Adrenal gland (tissue), 12 donors: ENCODE results near the gene DCP1A. TPM values are rescaled to one million over a fixed set of nuclear protein-coding genes. Genes with fewer than 3 reads are reported as not detected.
"Not testable (repeated sequence)": the region's sequence is repeated elsewhere in the genome, so short reads cannot be mapped to it uniquely, and the experiment has no call there.

Experiments
- DNase-seq, 7 donors: peaks; one replicate each; pipeline ENCODE4 v3.0.0-alpha.2; 2019 to 2020
- H3K27ac ChIP-seq, 5 donors: fragments of 200-600 bp; sonication (generic) in 4 of 5; 1 replicate in 3 of 5; 2 replicates in 2 of 5; pipeline versions ENCODE4 v1.5.1 to v1.8.0; 2016 to 2020; ENCODE audit warnings: mild to moderate bottlenecking in 1 of 5
- H3K27me3 ChIP-seq: fragments of 200-600 bp; 2 replicates; pipeline ENCODE4 v1.8.0; 2021
- H3K36me3 ChIP-seq, 2 donors: fragments of 200-600 bp; replicated peaks in 1 of 2; 1 replicate in 1 of 2; 2 replicates in 1 of 2; pipeline versions ENCODE4 v1.5.1 to v1.8.0; 2018 to 2022
- H3K4me1 ChIP-seq, 2 donors: fragments of 200-600 bp; replicated peaks in 1 of 2; 1 replicate in 1 of 2; 2 replicates in 1 of 2; pipeline versions ENCODE4 v1.5.1 to v1.8.0; 2018 to 2021
- H3K4me3 ChIP-seq, 4 donors: fragments of 200-600 bp; sonication (generic) in 3 of 4; one replicate each; pipeline ENCODE4 v1.5.1; 2016 to 2018
- H3K9me3 ChIP-seq, 3 donors: fragments of 200-600 bp; sonication (generic) in 1 of 3; replicated peaks in 1 of 3; 1 replicate in 2 of 3; 2 replicates in 1 of 3; pipeline versions ENCODE4 v1.5.1 to v1.8.0; 2016 to 2021
- CTCF ChIP-seq, 6 experiments: fragments of 450-650 bp in 4 of 6; fragments of 200-600 bp in 2 of 6; sonication (generic) in 1 of 6; IDR thresholded peaks; 1 replicate in 5 of 6; 2 replicates in 1 of 6; pipeline versions ENCODE4 v1.5.1 to v1.8.0; 2016 to 2021; ENCODE audit warnings: antibody characterized with exemption in 6 of 6, mild to moderate bottlenecking in 2 of 6, moderate library complexity in 1 of 6
- POLR2A ChIP-seq, 2 donors: fragments of 450-650 bp; IDR thresholded peaks; one replicate each; pipeline ENCODE4 v1.6.1; 2017; ENCODE audit warnings: antibody characterized with exemption in 2 of 2, mild to moderate bottlenecking in 2 of 2, moderate library complexity in 1 of 2
- WGBS, 4 donors: extraction: QIAGEN DNeasy Blood & Tissue Kit in 2 of 4; methylation state at CpG; one replicate each; pipeline versions ENCODE4 v1.1.5 to v1.1.7; 2013 to 2017; 5-methylcytosine and 5-hydroxymethylcytosine counted together
- intact Hi-C, 2 donors: fragments of 100-400 bp; cut with DNase I; formaldehyde crosslinking; loops; one replicate each; pipeline versions ENCODE4 v1.14.1 to v1.15.0; 2022 to 2023
- polyA plus RNA-seq, 3 donors: library from polyadenylated mRNA; stranded (reverse); fragments of 200-250 nt in 2 of 3; fragments of 350-450 nt in 1 of 3; fragmentation: Illumina TruSeq in 1 of 3; extraction: RNeasy Lipid Tissue Mini Kit (QIAGEN cat#74804) in 1 of 3; gene quantifications; one replicate each; pipeline ENCODE4 v1.2.3, GENCODE V29; 2013 to 2014
- total RNA-seq, 9 donors: library from RNA; depleted of rRNA in 4 of 9; stranded (reverse); fragments of >200 nt in 4 of 9; fragments of 120-200 nt in 1 of 9; fragmentation: NEBNext Ultra II Directional in 1 of 9; extraction: Animal tissue kit (Norgen Biotek cat#: 25700) in 1 of 9; gene quantifications; one replicate each; pipeline versions ENCODE4 v1.1.0 to v1.2.4, GENCODE V29; 2013 to 2023
- donor health status: healthy with polysubstance abuse.
- donor health status: Bipolar disorder and iron deficiency.
- donor health status: DM: yes; HTN: yes; CAD: no.
- donor health status: DM: no; HTN: no; CAD: no.
- donor health status: DM: no; HTN: no; CAD: no.
- donor health status: DM: yes; HTN: yes; CAD: no.

Gene DCP1A
- total and polyA plus RNA-seq, 12 donors: 9.3 to 31.0 (median 22.1) TPM

GRCh38 chr3:53300826-53301225, 46.5 kb downstream of the DCP1A start:
- Histone ChIP-seq H3K9me3 (no peaks in the 10 kb centered on the region), H3K27ac (no peak overlapping the region), H3K4me3 (no peak overlapping the region), H3K36me3 (peaks cover 0 to 40% of the 10 kb centered on the region in 2 donors), H3K27me3 (no peaks in the 10 kb centered on the region), H3K4me1 (peaks cover 19 to 30% of the 10 kb centered on the region in 2 donors)
- intact Hi-C loops: no loop called here
- TF ChIP-seq CTCF (IDR thresholded peaks at IDR 0.05): no peak
- TF ChIP-seq POLR2A (IDR thresholded peaks at IDR 0.05): no peak
- 69 to 76% (median 71%) methylated on average over 3 of the region's 3 CpGs for WGBS, 4 donors
- DNase-seq: no peak

GRCh38 chr3:53299611-53300023, 47.7 kb downstream of the DCP1A start:
- H3K4me3 ChIP-seq, H3K27me3 ChIP-seq, H3K9me3 ChIP-seq, H3K27ac ChIP-seq: not testable (repeated sequence)
- H3K36me3 ChIP-seq: peaks cover 0 to 40% of the 10 kb centered on the region in 2 donors
- intact Hi-C loops: loop anchor here (10.0 kb wide), 3 partner anchors 45 to 415 kb away; partner anchors contain the start of gene DCP1A (in 1 of the 2)
- peaks cover 21 to 35% of the 10 kb centered on the region in 2 donors for H3K4me1 ChIP-seq
- DNase-seq: peak in 1 of 7 donors; percentile 26
- WGBS, 4 donors: 38 to 49% (median 43%) methylated on average over 5 of the region's 5 CpGs
- TF ChIP-seq CTCF (IDR thresholded peaks at IDR 0.05): peak; percentile 76 to 96 (median 92)

GRCh38 chr3:53295410-53295809, 51.9 kb downstream of the DCP1A start:
- H3K36me3 ChIP-seq: peaks cover 0 to 27% of the 10 kb centered on the region in 2 donors

GRCh38 chr3:53293867-53294266, 53.5 kb downstream of the DCP1A start:
- Histone ChIP-seq H3K27ac (no peak overlapping the region), H3K36me3 (peaks cover 0 to 27% of the 10 kb centered on the region in 2 donors), H3K9me3 (no peaks in the 10 kb centered on the region), H3K4me1 (peaks cover 8 to 15% of the 10 kb centered on the region in 2 donors), H3K4me3 (no peak overlapping the region), H3K27me3 (no peaks in the 10 kb centered on the region)
- 87 to 95% (median 92%) methylated on average over 8 of the region's 8 CpGs for WGBS, 4 donors
- TF ChIP-seq POLR2A (IDR thresholded peaks at IDR 0.05) (no peak), CTCF (IDR thresholded peaks at IDR 0.05) (no peak)
- intact Hi-C loops: loop anchor here (10.0 kb wide), 3 partner anchors 51 to 421 kb away; partner anchors contain the start of gene DCP1A (in 1 of the 2)
- DNase-seq: no peak

More at GRCh38 chr3:53295410-53295809, 51.9 kb downstream of the DCP1A start:
- intact Hi-C loops: loop anchor here (10.0 kb wide), 3 partner anchors 49 to 419 kb away; partner anchors contain the start of gene DCP1A (in 1 of the 2)
- peak overlapping the region in 2 of 5 donors; percentile 11 to 44 for H3K27ac ChIP-seq
- no peak for DNase-seq
- H3K4me3 ChIP-seq: no peak overlapping the region
- H3K9me3 ChIP-seq: no peaks in the 10 kb centered on the region
- WGBS, 4 donors: 35 to 54% (median 47%) methylated on average over 1 of the region's 1 CpG
- H3K27me3 ChIP-seq: no peaks in the 10 kb centered on the region
- H3K4me1 ChIP-seq: peaks cover 8 to 19% of the 10 kb centered on the region in 2 donors
- no peak for TF ChIP-seq POLR2A (IDR thresholded peaks at IDR 0.05)
- TF ChIP-seq CTCF (IDR thresholded peaks at IDR 0.05): no peak
